SK-N-SH (cell line): ENCODE data around the gene DLG2. TPM values are rescaled to one million over a fixed set of nuclear protein-coding genes. Genes with fewer than 3 reads are reported as not detected.
A peak's percentile ranks its signal among the peaks of the same experiment; 100 is the strongest.

Experiments
- CTCF ChIA-PET: fragments of 300-600, 350-600 bp; formaldehyde crosslinking; extraction: SDS; loops from one replicate; lab custom pipeline; 2021; lab: Yijun Ruan, JAX
- POLR2A ChIA-PET: fragments of 350-600 bp; sonication (Branson Sonifier 250); formaldehyde crosslinking; extraction: SDS; loops from one replicate; lab custom pipeline; 2020; ENCODE audit warnings: antibody characterized with exemption, inconsistent platforms; lab: Yijun Ruan, JAX
- DNase-seq: peaks from one replicate; pipeline ENCODE4 v3.0.0; 2012
- H2AFZ ChIP-seq: fragments of 200-600 bp; sonication (generic); 2 replicates; pipeline ENCODE4 v1.8.1; 2016; ENCODE audit warnings: antibody characterized with exemption, mild to moderate bottlenecking, low read depth
- H3F3A ChIP-seq: fragments of 200-600 bp; sonication (generic); replicated peaks from 2 replicates; pipeline ENCODE3; 2016; ENCODE audit warnings: antibody characterized with exemption, mild to moderate bottlenecking; ENCODE audit not compliant: insufficient read depth
- H3K27ac ChIP-seq, 2 experiments: fragments of 200-500 bp in 1 of 2; fragments of 200-600 bp in 1 of 2; sonication (Bioruptor generic) in 1 of 2; sonication (generic), shearing (Covaris generic) in 1 of 2; 2 replicates each; pipeline versions ENCODE4 v1.5.1 to v1.6.1; 2014 to 2016; ENCODE audit warnings: low read depth in 2 of 2, inconsistent platforms in 1 of 2, low read length in 1 of 2, mild to moderate bottlenecking in 1 of 2, mixed read lengths in 1 of 2
- H3K27me3 ChIP-seq: fragments of 200-600 bp; sonication (generic), shearing (Covaris generic); 2 replicates; pipeline ENCODE4 v1.6.1; 2016; ENCODE audit warnings: mixed run types; ENCODE audit not compliant: insufficient read depth
- H3K36me3 ChIP-seq, 2 experiments: fragments of 200-500 bp in 1 of 2; fragments of 200-600 bp in 1 of 2; sonication (Bioruptor generic) in 1 of 2; sonication (generic) in 1 of 2; replicated peaks in 1 of 2; 2 replicates each; pipeline versions ENCODE3 to v1.5.1; 2014 to 2016; ENCODE audit warnings: low read length in 1 of 2, mild to moderate bottlenecking in 1 of 2; ENCODE audit not compliant: insufficient read depth in 2 of 2, control insufficient read depth in 1 of 2
- H3K4me1 ChIP-seq, 2 experiments: fragments of 200-500 bp in 1 of 2; fragments of 200-600 bp in 1 of 2; sonication (Bioruptor generic) in 1 of 2; sonication (generic), shearing (Covaris generic) in 1 of 2; 2 replicates each; pipeline versions ENCODE4 v1.5.1 to v1.6.1; 2014 to 2016; ENCODE audit warnings: low read depth in 1 of 2, low read length in 1 of 2, mixed run types in 1 of 2; ENCODE audit not compliant: insufficient read depth in 2 of 2, control insufficient read depth in 1 of 2
- H3K4me2 ChIP-seq: fragments of 200-600 bp; sonication (generic), shearing (Covaris generic); 2 replicates; pipeline ENCODE4 v1.6.1; 2017; ENCODE audit warnings: mixed run types
- H3K4me3 ChIP-seq, 2 experiments: fragments of 200-500 bp in 1 of 2; fragments of 200-600 bp in 1 of 2; sonication (Bioruptor generic) in 1 of 2; sonication (generic), shearing (Covaris generic) in 1 of 2; 2 replicates each; pipeline versions ENCODE4 v1.5.1 to v1.8.1; 2014 to 2016; ENCODE audit warnings: low read depth in 2 of 2, inconsistent platforms in 1 of 2, low read length in 1 of 2, mild to moderate bottlenecking in 1 of 2, mixed read lengths in 1 of 2, moderate library complexity in 1 of 2
- H3K79me2 ChIP-seq: fragments of 200-600 bp; sonication (generic); 2 replicates; pipeline ENCODE4 v1.8.1; 2017; ENCODE audit warnings: mild to moderate bottlenecking; ENCODE audit not compliant: insufficient read depth
- H3K9ac ChIP-seq: fragments of 200-600 bp; sonication (generic); 2 replicates; pipeline ENCODE4 v1.6.1; 2017; ENCODE audit warnings: mixed run types
- H3K9me2 ChIP-seq: fragments of 200-600 bp; sonication (generic); 2 replicates; pipeline ENCODE4 v1.6.1; 2017; ENCODE audit warnings: mixed run types
- H3K9me3 ChIP-seq: fragments of 200-600 bp; sonication (generic); 2 replicates; pipeline ENCODE4 v1.6.1; 2017; ENCODE audit warnings: mixed run types, mild to moderate bottlenecking, moderate library complexity
- H4K20me1 ChIP-seq: fragments of 200-600 bp; sonication (generic); 2 replicates; pipeline ENCODE4 v1.6.1; 2017; ENCODE audit warnings: mild to moderate bottlenecking, mixed run types; ENCODE audit not compliant: insufficient read depth
- CHD2 ChIP-seq: fragments of 150-350 bp; IDR thresholded peaks from 2 replicates; pipeline ENCODE4 v1.6.1; 2018; ENCODE audit warnings: low read length; ENCODE audit not compliant: partially characterized antibody
- EP300 ChIP-seq, 2 experiments: IDR thresholded peaks; 2 replicates each; pipeline versions ENCODE4 v1.4.0 to v1.6.1; 2012; ENCODE audit warnings: borderline replicate concordance in 1 of 2, low read depth in 1 of 2, low read length in 1 of 2
- EZH2phosphoT487 ChIP-seq: fragments of 200-600 bp; sonication (generic); IDR thresholded peaks from 2 replicates; pipeline ENCODE4 v1.6.1; 2017; ENCODE audit warnings: low read depth, mixed run types, mild to moderate bottlenecking, antibody characterized with exemption, moderate library complexity, borderline replicate concordance
- GATA2 ChIP-seq: sonication (generic); formaldehyde crosslinking; IDR thresholded peaks from 2 replicates; pipeline ENCODE4 v1.5.0; 2020; ENCODE audit warnings: mild to moderate bottlenecking, missing genetic modification reagents
- NRF1 ChIP-seq: IDR thresholded peaks from 2 replicates; pipeline ENCODE4 v1.6.1; 2012; ENCODE audit warnings: low read depth, mild to moderate bottlenecking, low read length
- RAD21 ChIP-seq: IDR thresholded peaks from 2 replicates; pipeline ENCODE4 v1.6.1; 2012; ENCODE audit warnings: mild to moderate bottlenecking, low read length
- REST ChIP-seq: IDR thresholded peaks from 2 replicates; pipeline ENCODE4 v1.6.1; 2012; ENCODE audit warnings: mild to moderate bottlenecking, low read depth, low read length, moderate library complexity
- RFX5 ChIP-seq: IDR thresholded peaks from 2 replicates; pipeline ENCODE4 v1.6.1; 2012; ENCODE audit warnings: mild to moderate bottlenecking, improper control_type of control experiment, low read length
- SMC3 ChIP-seq: IDR thresholded peaks from 2 replicates; pipeline ENCODE4 v1.6.1; 2012; ENCODE audit warnings: low read depth, low read length, improper control_type of control experiment
- TCF12 ChIP-seq: IDR thresholded peaks from 2 replicates; pipeline ENCODE4 v1.4.0; 2012
- USF1 ChIP-seq: IDR thresholded peaks from 2 replicates; pipeline ENCODE4 v1.4.0; 2012; ENCODE audit warnings: low read depth, borderline replicate concordance
- WGBS: methylation state at CpG from one replicate; pipeline ENCODE4 v1.1.6; 2017; ENCODE audit warnings: low lambda C conversion rate; 5-methylcytosine and 5-hydroxymethylcytosine counted together
- polyA plus RNA-seq, 3 experiments: library from polyadenylated mRNA; depleted of rRNA; stranded (reverse); fragments of >200 nt; gene quantifications; 2 replicates each; pipeline ENCODE4 v1.2.3, GENCODE V29; 2012

Gene DLG2
- polyA plus RNA-seq, 1 of the 3 experiments (the other 2 are of a cell fraction) = 0.21 TPM

- H4K20me1 ChIP-seq = no peaks in the 10 kb centered on the region
- H3K4me1 ChIP-seq = no peaks in the 10 kb centered on the region
- H3K36me3 ChIP-seq = no peaks in the 10 kb centered on the region
- no peaks in the 10 kb centered on the region for H3F3A ChIP-seq
- POLR2A ChIA-PET = no interaction called here
- no peaks in the 10 kb centered on the region for H3K27me3 ChIP-seq
- no peak overlapping the region for H3K4me3 ChIP-seq
- H3K9me3 ChIP-seq = no peaks in the 10 kb centered on the region
- H2AFZ ChIP-seq = no peak overlapping the region
- H3K4me2 ChIP-seq = no peak overlapping the region
- TF ChIP-seq TCF12 (peak; percentile 16; the same call in 1 of the 2 replicates), REST (no peak)
- H3K79me2 ChIP-seq = no peaks in the 10 kb centered on the region
- H3K9me2 ChIP-seq = no peaks in the 10 kb centered on the region
- 63% methylated on average over 3 of the region's 3 CpGs for WGBS
- CTCF ChIA-PET = interaction anchor here (0.7 to 7.4 kb wide), 7 partner anchors 9 to 730 kb away, joined by 4 to 61 read pairs (median 5); no protein-coding TSS in a partner anchor
- no peak overlapping the region for H3K27ac ChIP-seq
- H3K9ac ChIP-seq = no peak overlapping the region
- no peak for DNase-seq
Observed at GRCh38 chr11:84549217-84549616, 1077.9 kb downstream of the DLG2 start.

DNA sequence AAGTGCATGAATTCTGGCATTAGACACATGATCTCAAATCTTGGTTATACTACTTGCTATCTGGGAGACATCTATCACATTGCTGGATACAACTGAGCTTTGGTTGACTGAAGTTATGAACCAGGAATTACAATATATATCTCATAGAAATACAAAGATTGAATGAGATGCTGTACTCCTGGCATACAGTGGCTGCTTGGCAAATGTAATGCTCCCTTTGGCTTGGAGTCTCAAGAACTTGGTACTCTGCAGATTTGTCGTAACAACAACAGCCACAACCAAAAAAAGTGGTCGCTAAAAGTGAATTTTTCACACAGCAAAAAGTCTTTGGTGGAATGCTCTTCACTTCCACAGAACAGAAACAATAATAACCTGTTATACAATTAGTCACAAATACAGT lies 1082.6 kb downstream of the DLG2 start:
- Histone ChIP-seq H3K9me3 (no peaks in the 10 kb centered on the region), H3K27me3 (no peaks in the 10 kb centered on the region), H3K4me3 (no peak overlapping the region), H3K9ac (no peak overlapping the region), H3K27ac (no peak overlapping the region), H3K36me3 (no peaks in the 10 kb centered on the region), H3K4me2 (no peak overlapping the region), H4K20me1 (no peaks in the 10 kb centered on the region), H3K9me2 (no peaks in the 10 kb centered on the region), H2AFZ (no peak overlapping the region)
- POLR2A ChIA-PET = no interaction called here
- no peak for TF ChIP-seq USF1
- TF ChIP-seq REST = no peak
- no peak for TF ChIP-seq RFX5
- no peak for TF ChIP-seq EP300 (IDR thresholded peaks at IDR 0.05; ENCODE audit: borderline replicate concordance in 1 of 2, low read depth in 1 of 2, low read length in 1 of 2)
- TF ChIP-seq CHD2 = no peak
- TF ChIP-seq NRF1 = no peak
- TF ChIP-seq SMC3 = no peak
- TF ChIP-seq EZH2phosphoT487 = no peak
- no peak for TF ChIP-seq RAD21
- TF ChIP-seq GATA2 = no peak
- TF ChIP-seq, all 33 proteins: peak for 0
- Histone ChIP-seq H3F3A (peaks cover 10% of the 10 kb centered on the region), H3K79me2 (no peaks in the 10 kb centered on the region), H3K4me1 (peaks cover 8 to 9% of the 10 kb centered on the region in 2 experiments; a peak in 3 of 4 replicates)
- 82% methylated on average over 2 of the region's 2 CpGs for WGBS
- no peak for DNase-seq
- CTCF ChIA-PET = interaction anchor here (0.7 to 3.3 kb wide), 10 partner anchors 11 to 1677 kb away, joined by 3 to 13 read pairs (median 3); no protein-coding TSS in a partner anchor
